ENCODE data around the gene KRT83.

KRT83 gene

GRCh38 chr12:52285172-52285745, 35.9 kb downstream of the KRT83 start:
- DNase-seq: peak; percentile 9

GRCh38 chr12:52284562-52285171, 36.5 kb downstream of the KRT83 start:
- DNase-seq: peak; percentile 21

- DNase-seq: peak; percentile 40
Measured at GRCh38 chr12:52280796-52281560, 40.2 kb downstream of the KRT83 start.

GRCh38 chr12:52280319-52280795, 40.8 kb downstream of the KRT83 start:
- peak; percentile 37 for DNase-seq

- DNase-seq: peak; percentile 24
Measured at GRCh38 chr12:52279422-52280318, 41.5 kb downstream of the KRT83 start.

- peak; percentile 92 for DNase-seq
Measured at GRCh38 chr12:52278575-52279421, 42.4 kb downstream of the KRT83 start.

GRCh38 chr12:52277486-52278245, 43.5 kb downstream of the KRT83 start:
- peak; percentile 54 for DNase-seq

- peak; percentile 42 for DNase-seq
Measured at GRCh38 chr12:52275686-52276085, 45.5 kb downstream of the KRT83 start.

- DNase-seq: peak; percentile 47
Measured at GRCh38 chr12:52274521-52275120, 46.6 kb downstream of the KRT83 start, which contains the start of gene KRT86. TSS of gene KRT86 (plus strand) at chr12:52274645. CDS start at chr12:52301917, 27,272 bp downstream.

- DNase-seq: no peak
Measured at GRCh38 chr12:52271158-52271557, 50.0 kb downstream of the KRT83 start.

GRCh38 chr12:52270541-52271070, 50.6 kb downstream of the KRT83 start:
- no peak for DNase-seq

GRCh38 chr12:52268212-52268611, 53.0 kb downstream of the KRT83 start:
- DNase-seq: no peak

GRCh38 chr12:52267699-52268098, 53.5 kb downstream of the KRT83 start:
- DNase-seq: no peak

GRCh38 chr12:52267266-52267665, 53.9 kb downstream of the KRT83 start:
- no peak for DNase-seq

GRCh38 chr12:52266514-52266913, 54.7 kb downstream of the KRT83 start:
- no peak for DNase-seq

- no peak for DNase-seq
Measured at GRCh38 chr12:52264435-52264825, 56.8 kb downstream of the KRT83 start.

All from activated CD8-positive, alpha-beta memory T cell treated with anti-CD3 and anti-CD28 coated beads for 24 hours (primary cell).